ENCODE measurements around the gene KCNK16.

Gene KCNK16

GRCh38 chr6:39342692-39343395 is 20.3 kb upstream of the KCNK16 start:
- no peak for DNase-seq (ENCODE audit: low read depth in 2 of 2)
- no peak for TF ChIP-seq CTCF (IDR thresholded peaks at IDR 0.05; ENCODE audit: low read depth, low read length)
- H3K4me3 ChIP-seq (replicated peaks in 1 of 2; ENCODE audit: low read depth in 2 of 2, low read length in 2 of 2), result no peak overlapping the region

- H3K4me3 ChIP-seq (replicated peaks in 1 of 2; ENCODE audit: low read depth in 2 of 2, low read length in 2 of 2), result no peak overlapping the region
- no peak for TF ChIP-seq CTCF (IDR thresholded peaks at IDR 0.05; ENCODE audit: low read depth, low read length)
- no peak for DNase-seq (ENCODE audit: low read depth in 2 of 2)
These were observed 19.4 kb upstream of the KCNK16 start for GRCh38 chr6:39341937-39342336.

- no peak overlapping the region for H3K4me3 ChIP-seq (replicated peaks in 1 of 2; ENCODE audit: low read depth in 2 of 2, low read length in 2 of 2)
- no peak for DNase-seq (ENCODE audit: low read depth in 2 of 2)
- TF ChIP-seq CTCF (IDR thresholded peaks at IDR 0.05; ENCODE audit: low read depth, low read length), result no peak
These were observed 18.9 kb upstream of the KCNK16 start for GRCh38 chr6:39341352-39341751.

- DNase-seq (ENCODE audit: low read depth in 2 of 2), result no peak
- no peak overlapping the region for H3K4me3 ChIP-seq (replicated peaks in 1 of 2; ENCODE audit: low read depth in 2 of 2, low read length in 2 of 2)
- no peak for TF ChIP-seq CTCF (IDR thresholded peaks at IDR 0.05; ENCODE audit: low read depth, low read length)
These were observed 17.5 kb upstream of the KCNK16 start for GRCh38 chr6:39339868-39340550.

- DNase-seq (ENCODE audit: low read depth in 2 of 2), result no peak
- TF ChIP-seq CTCF (IDR thresholded peaks at IDR 0.05; ENCODE audit: low read depth, low read length), result no peak
- no peak overlapping the region for H3K4me3 ChIP-seq (replicated peaks in 1 of 2; ENCODE audit: low read depth in 2 of 2, low read length in 2 of 2)
These were observed 16.8 kb upstream of the KCNK16 start for GRCh38 chr6:39339096-39339867.

- no peak for TF ChIP-seq CTCF (IDR thresholded peaks at IDR 0.05; ENCODE audit: low read depth, low read length)
- no peak overlapping the region for H3K4me3 ChIP-seq (replicated peaks in 1 of 2; ENCODE audit: low read depth in 2 of 2, low read length in 2 of 2)
- DNase-seq (ENCODE audit: low read depth in 2 of 2), result no peak
These were observed 15.9 kb upstream of the KCNK16 start for GRCh38 chr6:39338397-39338796.
